Cerebellar cortex (tissue), 1 donor: Measurements from ENCODE around the gene TNS2.

Source experiments
- DNase-seq: peaks from one replicate; pipeline ENCODE4 v3.0.0-alpha.2; 2015; ENCODE audit warnings: low spot score

The TNS2 gene

DNA sequence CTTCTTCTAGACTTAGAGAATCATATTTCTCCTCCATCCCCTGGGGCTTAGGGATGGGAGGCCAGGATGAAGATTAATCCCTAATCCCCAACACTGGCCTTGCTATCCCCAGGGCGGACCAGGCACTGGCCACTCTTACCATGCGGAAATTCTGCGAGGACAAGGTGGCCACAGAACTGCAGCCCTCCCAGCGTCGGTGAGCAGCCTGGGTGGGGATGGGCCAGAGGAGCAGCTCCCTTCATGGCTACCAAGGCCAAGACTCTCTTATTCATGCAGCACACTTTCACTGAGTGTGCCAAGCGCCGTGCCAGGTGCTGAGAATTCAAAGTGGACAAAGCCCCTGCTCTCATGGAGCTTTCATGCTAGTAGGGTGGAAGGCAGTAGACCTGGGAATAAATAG is 7.0 kb downstream of the TNS2 start:
- DNase-seq, result no peak

GRCh38 chr12:53057816-53058500 is 8.1 kb downstream of the TNS2 start:
- no peak for DNase-seq

DNA sequence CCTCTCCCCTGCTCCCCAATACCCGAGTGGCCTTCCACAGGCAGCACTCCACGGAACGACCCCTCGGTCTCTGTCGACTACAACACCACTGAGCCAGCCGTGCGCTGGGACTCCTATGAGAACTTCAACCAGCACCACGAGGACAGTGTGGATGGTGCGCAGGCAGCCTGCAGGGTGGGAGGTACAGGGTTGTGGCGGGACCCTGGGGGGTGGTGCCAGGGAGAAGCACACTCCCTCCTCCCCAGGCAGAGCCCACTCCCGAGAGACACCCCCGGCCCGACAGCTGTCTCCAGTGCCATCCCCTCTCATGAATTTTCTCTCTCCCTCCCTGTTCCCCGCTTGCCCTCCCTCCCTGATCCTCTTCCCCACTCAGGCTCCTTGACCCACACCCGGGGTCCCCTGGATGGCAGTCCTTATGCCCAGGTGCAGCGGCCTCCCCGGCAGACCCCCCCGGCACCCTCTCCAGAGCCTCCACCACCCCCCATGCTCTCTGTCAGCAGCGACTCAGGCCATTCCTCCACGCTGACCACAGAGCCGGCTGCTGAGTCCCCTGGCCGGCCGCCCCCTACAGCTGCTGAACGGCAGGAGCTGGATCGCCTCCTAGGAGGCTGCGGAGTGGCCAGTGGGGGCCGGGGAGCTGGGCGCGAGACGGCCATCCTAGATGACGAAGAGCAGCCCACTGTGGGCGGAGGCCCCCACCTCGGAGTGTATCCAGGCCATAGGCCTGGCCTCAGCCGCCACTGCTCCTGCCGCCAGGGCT is 9.0 kb downstream of the TNS2 start:
- DNase-seq, result no peak

GRCh38 chr12:53059434-53060063 is 9.7 kb downstream of the TNS2 start:
- no peak for DNase-seq

DNA sequence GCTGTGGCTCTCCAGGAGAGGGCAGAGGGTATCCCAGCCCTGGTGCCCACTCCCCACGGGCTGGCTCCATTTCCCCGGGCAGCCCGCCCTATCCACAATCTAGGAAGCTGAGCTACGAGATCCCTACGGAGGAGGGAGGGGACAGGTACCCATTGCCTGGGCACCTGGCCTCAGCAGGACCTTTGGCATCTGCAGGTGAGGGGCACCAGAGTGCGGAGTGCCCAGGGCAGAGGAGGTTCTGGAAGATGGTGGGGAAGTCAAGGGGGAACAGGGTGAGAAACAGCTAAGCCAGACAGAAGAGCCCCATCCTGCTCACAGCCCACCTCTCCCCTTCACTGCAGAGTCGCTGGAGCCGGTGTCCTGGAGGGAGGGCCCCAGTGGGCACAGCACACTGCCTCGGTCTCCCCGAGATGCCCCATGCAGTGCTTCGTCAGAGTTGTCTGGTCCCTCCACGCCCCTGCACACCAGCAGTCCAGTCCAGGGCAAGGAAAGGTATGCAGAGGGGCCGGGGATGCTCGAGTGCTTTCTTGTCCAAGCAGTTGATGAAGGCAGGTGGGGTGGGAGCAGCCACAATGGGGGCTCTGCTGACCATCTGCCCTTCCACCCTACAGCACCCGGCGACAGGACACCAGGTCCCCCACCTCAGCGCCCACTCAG is 10.3 kb downstream of the TNS2 start:
- DNase-seq, result no peak

DNA sequence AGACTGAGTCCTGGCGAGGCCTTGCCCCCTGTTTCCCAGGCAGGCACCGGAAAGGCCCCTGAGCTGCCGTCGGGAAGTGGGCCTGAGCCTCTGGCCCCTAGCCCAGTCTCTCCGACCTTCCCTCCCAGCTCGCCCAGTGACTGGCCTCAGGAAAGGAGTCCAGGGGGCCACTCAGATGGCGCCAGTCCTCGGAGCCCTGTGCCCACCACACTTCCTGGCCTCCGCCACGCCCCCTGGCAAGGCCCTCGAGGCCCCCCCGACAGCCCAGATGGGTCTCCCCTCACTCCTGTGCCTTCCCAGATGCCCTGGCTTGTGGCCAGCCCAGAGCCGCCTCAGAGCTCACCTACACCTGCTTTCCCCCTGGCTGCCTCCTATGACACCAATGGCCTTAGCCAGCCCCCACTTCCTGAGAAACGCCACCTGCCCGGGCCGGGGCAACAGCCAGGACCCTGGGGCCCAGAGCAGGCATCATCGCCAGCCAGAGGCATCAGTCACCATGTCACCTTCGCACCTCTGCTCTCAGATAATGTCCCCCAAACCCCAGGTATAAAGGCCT is 10.9 kb downstream of the TNS2 start:
- DNase-seq, result no peak

- peak; percentile 68 for DNase-seq
These were observed 11.6 kb downstream of the TNS2 start for GRCh38 chr12:53061404-53062010.

GRCh38 chr12:53062011-53062961 is 12.4 kb downstream of the TNS2 start:
- no peak for DNase-seq

DNA sequence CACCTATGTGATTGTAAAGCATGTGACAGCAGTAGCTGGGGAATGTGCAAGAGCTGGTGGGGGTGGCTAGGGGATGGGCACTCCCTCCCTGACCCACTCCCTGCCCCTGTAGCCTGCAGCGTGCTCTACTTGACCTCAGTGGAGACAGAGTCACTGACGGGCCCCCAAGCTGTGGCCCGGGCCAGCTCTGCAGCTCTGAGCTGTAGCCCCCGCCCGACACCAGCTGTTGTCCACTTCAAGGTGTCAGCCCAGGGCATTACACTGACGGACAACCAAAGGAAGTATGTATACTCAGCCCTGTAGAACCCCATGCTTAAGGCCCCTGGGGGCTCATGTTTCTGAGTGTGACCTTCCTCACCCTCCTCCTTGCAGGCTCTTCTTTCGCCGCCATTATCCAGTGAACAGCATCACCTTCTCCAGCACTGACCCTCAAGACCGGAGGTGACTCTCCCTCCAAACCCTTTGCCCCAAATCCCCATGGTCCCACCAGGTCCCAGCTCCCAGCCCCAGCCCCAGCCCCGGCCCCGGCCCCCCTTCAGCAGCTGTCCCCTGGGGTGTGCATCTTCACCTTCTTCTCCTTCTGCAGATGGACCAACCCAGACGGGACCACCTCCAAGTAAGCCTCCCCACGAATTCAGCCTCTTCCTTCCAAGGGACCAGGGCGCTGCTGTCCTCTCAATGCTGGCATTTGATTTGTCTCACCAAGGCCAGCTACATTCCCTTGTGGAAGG is 13.3 kb downstream of the TNS2 start:
- no peak for DNase-seq

DNA sequence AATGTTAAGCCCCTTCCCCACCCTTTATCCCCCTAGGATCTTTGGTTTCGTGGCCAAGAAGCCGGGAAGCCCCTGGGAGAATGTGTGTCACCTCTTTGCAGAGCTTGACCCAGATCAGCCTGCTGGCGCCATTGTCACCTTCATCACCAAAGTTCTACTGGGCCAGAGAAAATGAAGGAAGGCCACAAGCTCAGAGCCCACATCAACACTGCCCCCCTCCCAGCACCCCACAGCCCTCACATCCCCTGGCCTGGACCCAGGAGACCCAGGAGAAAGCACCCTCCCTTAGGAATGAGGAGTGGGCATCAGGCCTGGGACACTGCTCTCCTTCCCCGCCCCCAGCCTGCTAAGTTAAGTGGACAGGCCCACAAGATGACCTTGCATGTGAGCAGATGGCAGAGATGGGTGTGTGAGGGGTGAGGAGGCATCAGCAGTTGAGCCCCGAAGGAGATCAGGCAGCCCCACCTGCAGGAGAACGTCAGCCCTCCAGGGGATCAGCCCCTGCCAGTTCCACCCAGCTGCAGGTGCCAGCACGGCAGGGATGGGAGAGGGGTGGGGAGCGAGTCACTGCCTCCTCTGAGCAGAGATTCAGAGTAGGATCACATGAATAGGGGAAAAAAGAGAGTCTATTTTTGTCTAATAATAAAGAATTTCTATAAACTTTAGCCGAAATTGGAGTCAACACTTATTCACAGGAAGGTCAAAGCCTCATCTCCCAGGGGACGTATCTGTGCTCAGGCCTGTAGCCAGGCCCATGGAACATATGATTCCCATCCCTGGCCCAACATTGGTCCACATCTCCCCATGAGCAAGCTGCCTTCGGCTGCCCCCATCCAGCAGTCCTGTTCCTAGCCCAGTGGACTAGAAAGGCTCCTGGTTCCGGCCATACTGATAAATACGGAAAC is 14.1 kb downstream of the TNS2 start:
- no peak for DNase-seq

DNA sequence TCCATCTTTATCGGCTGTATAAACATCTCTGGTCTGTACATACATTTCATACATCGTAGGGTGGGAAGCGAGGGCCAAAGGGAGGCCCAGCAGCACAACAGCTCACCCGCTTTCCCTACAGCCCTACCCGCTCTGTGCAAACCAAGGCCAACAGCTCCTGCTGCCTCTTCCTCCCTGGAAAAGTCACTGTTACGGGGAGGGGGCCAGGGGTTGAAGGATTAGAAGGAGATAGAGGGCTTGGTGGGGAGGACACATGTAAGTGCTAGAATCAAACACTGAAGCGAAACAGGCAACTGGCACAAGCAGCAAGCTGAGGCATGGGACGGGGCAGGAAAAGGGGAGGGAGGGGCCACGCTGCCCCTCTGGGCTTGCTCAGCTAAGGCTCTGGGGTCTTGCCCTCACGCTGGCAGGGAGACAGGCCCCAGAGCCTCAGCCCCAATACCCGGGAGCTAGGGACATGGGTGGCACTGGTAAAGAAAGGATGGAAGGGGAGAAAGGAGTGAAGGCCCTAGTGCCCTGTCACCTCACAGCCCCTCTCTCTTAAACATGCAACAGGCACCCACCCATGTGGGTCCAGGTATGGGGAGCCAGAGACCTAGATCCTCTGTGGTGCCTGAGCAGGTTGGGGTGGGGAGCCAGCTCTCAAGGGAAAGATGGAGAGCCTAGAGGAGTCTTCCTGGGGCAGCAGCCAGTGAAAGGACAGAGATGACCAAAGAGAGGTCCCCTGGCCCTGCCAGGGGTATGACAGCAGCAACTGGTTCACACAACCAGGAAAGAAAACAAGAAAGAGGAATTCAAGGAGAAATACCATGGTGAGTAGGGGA is 15.0 kb downstream of the TNS2 start:
- DNase-seq, result no peak

DNA sequence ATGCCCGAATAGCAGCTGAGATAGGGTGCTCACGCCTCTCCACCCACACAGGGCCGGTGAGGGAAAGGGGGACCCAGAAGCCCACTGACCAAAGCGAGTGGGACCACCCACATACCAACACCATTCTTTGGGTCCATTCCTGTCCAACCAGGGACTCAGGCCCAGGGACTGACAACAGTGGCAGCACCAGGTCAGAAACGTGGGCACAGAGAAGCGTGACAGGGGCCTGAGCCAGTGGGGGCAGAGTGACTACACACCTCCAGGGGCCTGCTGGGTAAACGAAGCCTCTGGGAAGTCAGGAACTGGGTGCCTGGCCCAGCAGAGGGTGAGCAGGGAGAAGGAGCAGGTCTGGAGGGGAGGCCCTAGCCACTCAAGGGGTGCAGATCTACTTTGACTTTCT is 15.6 kb downstream of the TNS2 start:
- DNase-seq, result no peak

GRCh38 chr12:53065975-53066931 is 16.4 kb downstream of the TNS2 start:
- DNase-seq, result peak; percentile 80

DNA sequence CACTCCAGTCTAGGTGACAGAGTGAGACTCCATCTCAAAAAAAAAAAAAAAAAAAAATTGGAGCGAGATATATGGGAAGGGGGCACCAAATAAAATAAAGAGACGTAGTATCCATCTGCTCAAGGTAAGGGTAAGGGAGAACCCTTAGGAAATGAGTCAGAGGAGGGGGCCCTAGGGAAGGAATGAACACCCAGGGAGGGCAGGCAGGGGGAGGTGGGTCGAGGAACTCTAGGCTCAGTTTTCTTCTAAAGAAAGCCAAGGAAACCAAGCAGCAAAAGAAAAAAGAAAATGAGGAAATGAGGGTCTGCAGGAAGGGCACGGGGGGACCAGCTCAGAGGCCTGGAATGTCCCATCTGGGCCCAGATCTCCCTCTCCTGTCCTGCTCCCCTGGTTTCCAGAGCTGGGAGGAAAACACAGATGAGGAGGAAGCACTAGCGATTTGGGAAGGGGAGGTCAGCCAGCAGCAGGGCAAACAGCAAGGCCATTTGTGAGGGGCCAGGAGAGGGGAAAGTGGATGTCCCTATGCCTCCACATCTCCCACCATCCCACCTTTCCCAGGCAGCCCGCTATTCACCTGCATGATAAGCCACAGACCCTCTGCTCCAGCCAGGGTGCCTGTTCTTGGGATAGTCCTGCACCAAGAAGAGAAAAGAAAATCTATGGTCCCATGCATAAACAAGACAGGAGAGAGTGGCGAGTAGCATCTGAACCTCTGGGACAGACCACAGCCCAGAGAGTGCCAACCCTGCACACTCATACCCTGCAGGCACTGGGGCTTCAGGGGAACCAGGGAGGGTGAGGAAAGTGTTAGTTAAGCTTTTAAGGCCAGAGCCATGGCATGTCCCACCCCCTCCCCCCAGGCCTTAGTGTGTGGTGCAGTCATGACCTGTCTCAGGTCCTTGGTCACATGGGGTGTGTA is 17.5 kb downstream of the TNS2 start:
- DNase-seq, result no peak

GRCh38 chr12:53067993-53068770 is 18.3 kb downstream of the TNS2 start:
- no peak for DNase-seq
